A673 (cell line): ENCODE measurements around the gene MORC4.

Source experiments
- CTCF ChIP-seq: fragments of 300-800, 200-600 bp; sonication (generic); conservative IDR thresholded peaks from 2 replicates; pipeline ENCODE4 v1.5.1; 2017; ENCODE audit warnings: low read depth, mild to moderate bottlenecking, antibody characterized with exemption, low read length, moderate library complexity, mixed read lengths
- EZH2 ChIP-seq: fragments of 200-600 bp; sonication (generic); IDR thresholded peaks from 2 replicates; pipeline ENCODE4 v1.6.1; 2017; ENCODE audit warnings: borderline replicate concordance, low read depth, mild to moderate bottlenecking, mixed read lengths, antibody characterized with exemption, low read length; ENCODE audit not compliant: poor library complexity, severe bottlenecking

- no peak for TF ChIP-seq EZH2
- no peak for TF ChIP-seq CTCF
Observed at GRCh38 chrX:106917830-106918500, 82.0 kb downstream of the MORC4 start.
